Measurements from ENCODE around the gene ALDH7A1. TPM values are rescaled to one million over a fixed set of nuclear protein-coding genes. Genes with fewer than 3 reads are reported as not detected.

The ALDH7A1 gene
- total RNA-seq, 5 donors from 2014 or later (not counting 1 experiment from before 2014, with no cell fraction given) = 1.2 to 3.3 (median 2.1) TPM

- no peak overlapping the region for H3K4me3 ChIP-seq (ENCODE audit: control insufficient read depth in 1 of 2, extremely low read depth in 1 of 2, low read length in 1 of 2)
- H3K9me3 Mint-ChIP-seq = no peaks in the 10 kb centered on the region
- H3K4me3 Mint-ChIP-seq = no peak overlapping the region
- peaks cover 25 to 32% (median 31%) of the 10 kb centered on the region in 3 donors for H3K4me1 Mint-ChIP-seq
- H3K36me3 ChIP-seq (ENCODE audit: control insufficient read depth in 2 of 2, extremely low read depth in 1 of 2, insufficient read depth in 1 of 2, low read length in 1 of 2) = peaks cover 3 to 55% of the 10 kb centered on the region in 2 donors
- no peaks in the 10 kb centered on the region for H3K27me3 ChIP-seq (replicated peaks in 1 of 2; ENCODE audit: control insufficient read depth in 2 of 2, extremely low read depth in 1 of 2, insufficient read depth in 2 of 2, low read length in 1 of 2)
- CTCF ChIA-PET = no interaction called here
- ATAC-seq (replicated peaks in 1 of 4) (no peak), DNase-seq (no peak)
- H3K27me3 Mint-ChIP-seq = no peaks in the 10 kb centered on the region
- peaks cover 0 to 9% of the 10 kb centered on the region in 2 experiments for H3K4me1 ChIP-seq (ENCODE audit: control insufficient read depth in 1 of 2, extremely low read depth in 1 of 2, insufficient read depth in 2 of 2, low read length in 2 of 2)
- H3K27ac Mint-ChIP-seq = no peak overlapping the region
- H3K27ac ChIP-seq (ENCODE audit: low read length) = no peak overlapping the region
- POLR2A ChIA-PET = interaction anchor here (0.6 to 0.7 kb wide), 2 partner anchors 9 to 42 kb away, joined by 3 to 5 read pairs; no protein-coding TSS in a partner anchor
- H3K36me3 Mint-ChIP-seq = peaks cover 20% of the 10 kb centered on the region
- WGBS (ENCODE audit: insufficient coverage) = no CpG with 5 or more reads among the region's 7 CpGs
- H3K9me3 ChIP-seq = no peaks in the 10 kb centered on the region
Measured at GRCh38 chr5:126613941-126614592, 19.0 kb upstream of the ALDH7A1 start.

- no peak overlapping the region for H3K27ac Mint-ChIP-seq
- POLR2A ChIA-PET = interaction anchor here in 1 of 2 donors (0.6 kb wide), 1 partner anchor 44 kb away, joined by 3 read pairs; no protein-coding TSS in a partner anchor
Measured at GRCh38 chr5:126610616-126611015, 15.6 kb upstream of the ALDH7A1 start.

GRCh38 chr5:126610160-126610559, 15.1 kb upstream of the ALDH7A1 start:
- Mint-ChIP-seq H3K4me3 (no peak overlapping the region), H3K27me3 (no peaks in the 10 kb centered on the region), H3K9me3 (no peaks in the 10 kb centered on the region), H3K36me3 (peaks cover 41% of the 10 kb centered on the region), H3K4me1 (peaks cover 42 to 58% (median 55%) of the 10 kb centered on the region in 3 donors), H3K27ac (no peak overlapping the region)
- Histone ChIP-seq H3K27ac (ENCODE audit: low read length) (no peak overlapping the region), H3K36me3 (ENCODE audit: control insufficient read depth in 2 of 2, extremely low read depth in 1 of 2, insufficient read depth in 1 of 2, low read length in 1 of 2) (peaks cover 0 to 62% of the 10 kb centered on the region in 2 donors), H3K4me1 (ENCODE audit: control insufficient read depth in 1 of 2, extremely low read depth in 1 of 2, insufficient read depth in 2 of 2, low read length in 2 of 2) (peaks cover 0 to 21% of the 10 kb centered on the region in 2 experiments), H3K27me3 (replicated peaks in 1 of 2; ENCODE audit: control insufficient read depth in 2 of 2, extremely low read depth in 1 of 2, insufficient read depth in 2 of 2, low read length in 1 of 2) (no peaks in the 10 kb centered on the region), H3K9me3 (no peaks in the 10 kb centered on the region), H3K4me3 (ENCODE audit: control insufficient read depth in 1 of 2, extremely low read depth in 1 of 2, low read length in 1 of 2) (no peak overlapping the region)
- ChIA-PET CTCF (interaction anchor here in 1 of 2 donors (1.0 kb wide), 1 partner anchor 9 kb away, joined by 3 read pairs; the partner anchor contains the start of gene PHAX), POLR2A (no interaction called here)
- no CpG with 5 or more reads among the region's 2 CpGs for WGBS (ENCODE audit: insufficient coverage)
- ATAC-seq (replicated peaks in 1 of 4) = no peak
- no peak for DNase-seq

More at GRCh38 chr5:126610616-126611015, 15.6 kb upstream of the ALDH7A1 start:
- no peak overlapping the region for H3K27ac ChIP-seq (ENCODE audit: low read length)
- peaks cover 40% of the 10 kb centered on the region for H3K36me3 Mint-ChIP-seq
- H3K4me3 ChIP-seq (ENCODE audit: control insufficient read depth in 1 of 2, extremely low read depth in 1 of 2, low read length in 1 of 2) = no peak overlapping the region
- CTCF ChIA-PET = interaction anchor here in 1 of 2 donors (1.0 kb wide), 1 partner anchor 10 kb away, joined by 3 read pairs; the partner anchor contains the start of gene PHAX
- ATAC-seq (replicated peaks in 1 of 4) = no peak
- H3K4me3 Mint-ChIP-seq = no peak overlapping the region
- H3K9me3 Mint-ChIP-seq = no peaks in the 10 kb centered on the region
- H3K27me3 ChIP-seq (replicated peaks in 1 of 2; ENCODE audit: control insufficient read depth in 2 of 2, extremely low read depth in 1 of 2, insufficient read depth in 2 of 2, low read length in 1 of 2) = no peaks in the 10 kb centered on the region
- H3K36me3 ChIP-seq (ENCODE audit: control insufficient read depth in 2 of 2, extremely low read depth in 1 of 2, insufficient read depth in 1 of 2, low read length in 1 of 2) = peaks cover 0 to 61% of the 10 kb centered on the region in 2 donors
- H3K4me1 Mint-ChIP-seq = peaks cover 37 to 57% (median 54%) of the 10 kb centered on the region in 3 donors
- no peaks in the 10 kb centered on the region for H3K27me3 Mint-ChIP-seq
- peaks cover 0 to 17% of the 10 kb centered on the region in 2 experiments for H3K4me1 ChIP-seq (ENCODE audit: control insufficient read depth in 1 of 2, extremely low read depth in 1 of 2, insufficient read depth in 2 of 2, low read length in 2 of 2)
- no peak for DNase-seq
- no CpG with 5 or more reads among the region's 6 CpGs for WGBS (ENCODE audit: insufficient coverage)
- no peaks in the 10 kb centered on the region for H3K9me3 ChIP-seq

- 91% methylated on average over 4 of the region's 5 CpGs for WGBS (ENCODE audit: insufficient coverage)
- no peaks in the 10 kb centered on the region for H3K9me3 ChIP-seq
- Mint-ChIP-seq H3K27ac (no peak overlapping the region), H3K27me3 (no peaks in the 10 kb centered on the region), H3K4me3 (peak overlapping the region; percentile 2 to 57 (median 25)), H3K4me1 (peaks cover 27 to 64% (median 60%) of the 10 kb centered on the region in 3 donors), H3K36me3 (peaks cover 38% of the 10 kb centered on the region), H3K9me3 (no peaks in the 10 kb centered on the region)
- ATAC-seq (replicated peaks in 1 of 4) = no peak
- no peak overlapping the region for H3K27ac ChIP-seq (ENCODE audit: low read length)
- peaks cover 0 to 61% of the 10 kb centered on the region in 2 donors for H3K36me3 ChIP-seq (ENCODE audit: control insufficient read depth in 2 of 2, extremely low read depth in 1 of 2, insufficient read depth in 1 of 2, low read length in 1 of 2)
- no peak for DNase-seq
- ChIA-PET CTCF (interaction anchor here in 1 of 2 donors (0.6 to 1.7 kb wide), 2 partner anchors 11 to 421 kb away, joined by 3 to 12 read pairs; partner anchors contain the start of gene ALDH7A1), POLR2A (interaction anchor here in 1 of 2 donors (0.6 kb wide), 2 partner anchors 8 to 10 kb away, joined by 3 read pairs; partner anchors contain the start of gene ALDH7A1)
- H3K4me3 ChIP-seq (ENCODE audit: control insufficient read depth in 1 of 2, extremely low read depth in 1 of 2, low read length in 1 of 2) = no peak overlapping the region
- no peaks in the 10 kb centered on the region for H3K27me3 ChIP-seq (replicated peaks in 1 of 2; ENCODE audit: control insufficient read depth in 2 of 2, extremely low read depth in 1 of 2, insufficient read depth in 2 of 2, low read length in 1 of 2)
- peaks cover 2 to 40% of the 10 kb centered on the region in 2 experiments for H3K4me1 ChIP-seq (ENCODE audit: control insufficient read depth in 1 of 2, extremely low read depth in 1 of 2, insufficient read depth in 2 of 2, low read length in 2 of 2)
Measured at GRCh38 chr5:126605525-126605924, 10.5 kb upstream of the ALDH7A1 start.

GRCh38 chr5:126603402-126603991, 8.5 kb upstream of the ALDH7A1 start:
- H3K36me3 ChIP-seq (ENCODE audit: control insufficient read depth in 2 of 2, extremely low read depth in 1 of 2, insufficient read depth in 1 of 2, low read length in 1 of 2) = peaks cover 0 to 45% of the 10 kb centered on the region in 2 donors
- ATAC-seq (replicated peaks in 1 of 4) (no peak), DNase-seq (no peak)
- Mint-ChIP-seq H3K4me3 (peak overlapping the region in 1 of 3 donors; percentile 21), H3K9me3 (no peaks in the 10 kb centered on the region), H3K36me3 (peaks cover 30% of the 10 kb centered on the region), H3K4me1 (peaks cover 32 to 60% (median 56%) of the 10 kb centered on the region in 3 donors), H3K27me3 (no peaks in the 10 kb centered on the region), H3K27ac (no peak overlapping the region)
- H3K27ac ChIP-seq (ENCODE audit: low read length) = no peak overlapping the region
- H3K27me3 ChIP-seq (replicated peaks in 1 of 2; ENCODE audit: control insufficient read depth in 2 of 2, extremely low read depth in 1 of 2, insufficient read depth in 2 of 2, low read length in 1 of 2) = no peaks in the 10 kb centered on the region
- no peak overlapping the region for H3K4me3 ChIP-seq (ENCODE audit: control insufficient read depth in 1 of 2, extremely low read depth in 1 of 2, low read length in 1 of 2)
- WGBS (ENCODE audit: insufficient coverage) = 100% methylated on average over 1 of the region's 6 CpGs
- H3K9me3 ChIP-seq = no peaks in the 10 kb centered on the region
- POLR2A ChIA-PET = interaction anchor here in 1 of 2 donors (0.5 to 0.6 kb wide), 2 partner anchors 12 to 13 kb away, joined by 7 to 9 read pairs; no protein-coding TSS in a partner anchor
- CTCF ChIA-PET = interaction anchor here in 1 of 2 donors (0.6 kb wide), 6 partner anchors 9 to 930 kb away, joined by 3 to 4 read pairs (median 4); partner anchors contain the start of gene ALDH7A1
- peaks cover 2 to 42% of the 10 kb centered on the region in 2 experiments for H3K4me1 ChIP-seq (ENCODE audit: control insufficient read depth in 1 of 2, extremely low read depth in 1 of 2, insufficient read depth in 2 of 2, low read length in 2 of 2)

Measured in T-cell (primary cell).